WTC11 (cell line): ENCODE data around the gene KLK3.

Experiments
- ATF2 ChIP-seq: sonication (generic); formaldehyde crosslinking; IDR thresholded peaks from 2 replicates; pipeline ENCODE4 v1.8.1; 2022; ENCODE audit warnings: low read depth, missing genetic modification reagents, borderline replicate concordance
- CTCF ChIP-seq: fragments of 200-600 bp; IDR thresholded peaks from 2 replicates; pipeline ENCODE4 v1.8.0; 2022; ENCODE audit warnings: antibody characterized with exemption
- ETV6 ChIP-seq: sonication (generic); formaldehyde crosslinking; IDR thresholded peaks from 2 replicates; pipeline ENCODE4 v1.8.1; 2022; ENCODE audit warnings: mild to moderate bottlenecking, missing genetic modification reagents
- HMGA2 ChIP-seq: fragments of 250-450 bp; sonication (Bioruptor Pico); IDR thresholded peaks from 2 replicates; pipeline ENCODE4 v1.4.0; 2021; ENCODE audit warnings: mild to moderate bottlenecking, moderate library complexity
- IRF1 ChIP-seq: sonication (generic); formaldehyde crosslinking; IDR thresholded peaks from 2 replicates; pipeline ENCODE4 v1.8.0; 2023; ENCODE audit warnings: missing genetic modification reagents
- NFYB ChIP-seq: sonication (generic); formaldehyde crosslinking; conservative IDR thresholded peaks from 2 replicates; pipeline ENCODE4 v1.8.0; 2022; ENCODE audit warnings: low read depth, missing genetic modification reagents
- NR1H2 ChIP-seq: sonication (generic); formaldehyde crosslinking; IDR thresholded peaks from 2 replicates; pipeline ENCODE4 v1.9.0; 2021; ENCODE audit warnings: mild to moderate bottlenecking, moderate library complexity, missing genetic modification reagents
- NR3C1 ChIP-seq: sonication (generic); formaldehyde crosslinking; conservative IDR thresholded peaks from 2 replicates; pipeline ENCODE4 v1.8.1; 2023; ENCODE audit warnings: low read depth, mild to moderate bottlenecking, missing genetic modification reagents
- ZBTB21 ChIP-seq: sonication (generic); formaldehyde crosslinking; IDR thresholded peaks from 2 replicates; pipeline ENCODE4 v1.8.1; 2023; ENCODE audit warnings: mild to moderate bottlenecking, missing genetic modification reagents, borderline replicate concordance
- ZNF121 ChIP-seq: sonication (generic); formaldehyde crosslinking; IDR thresholded peaks from 2 replicates; pipeline ENCODE4 v1.8.0; 2023; ENCODE audit warnings: missing genetic modification reagents
- ZNF219 ChIP-seq: sonication (generic); formaldehyde crosslinking; IDR thresholded peaks from 2 replicates; pipeline ENCODE4 v1.8.0; 2023; ENCODE audit warnings: missing genetic modification reagents, mild to moderate bottlenecking, borderline replicate concordance
- TF ChIP-seq, protein P1 (sequence below): sonication (generic); formaldehyde crosslinking; IDR thresholded peaks from 2 replicates; pipeline ENCODE4 v1.8.1; 2023; ENCODE audit warnings: mild to moderate bottlenecking, missing genetic modification reagents, borderline replicate concordance

DNA sequence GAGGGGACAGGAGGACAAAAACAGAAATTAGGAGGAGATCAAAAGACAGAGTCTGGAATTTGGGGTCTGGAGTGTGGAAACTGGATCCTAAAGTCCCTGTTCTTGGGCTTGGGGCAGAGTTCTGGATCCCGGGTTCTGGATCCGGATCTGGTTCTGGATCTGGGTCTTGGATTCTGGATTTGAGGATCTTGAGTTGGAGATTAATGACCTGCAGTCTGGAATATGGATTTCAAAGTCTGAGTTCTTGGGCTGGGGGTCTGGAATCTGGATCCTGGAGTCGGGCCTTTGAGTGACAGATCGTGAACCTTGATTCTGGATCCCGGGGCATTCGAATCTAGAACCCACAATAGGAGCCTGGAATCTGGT is 20.9 kb upstream of the KLK3 start:
- TF ChIP-seq NR1H2 (CRISPR knock-in tag) = no peak
- TF ChIP-seq CTCF = no peak
- no peak for TF ChIP-seq ATF2 (CRISPR knock-in tag)
- TF ChIP-seq ZNF219 (CRISPR knock-in tag) = no peak
- TF ChIP-seq ZBTB21 (CRISPR knock-in tag) = no peak
- no peak for TF ChIP-seq ZNF121 (CRISPR knock-in tag)
- no peak for TF ChIP-seq ETV6 (CRISPR knock-in tag)
- TF ChIP-seq HMGA2 = no peak
- TF ChIP-seq NFYB = no peak
- TF ChIP-seq NR3C1 (CRISPR knock-in tag) = no peak
- TF ChIP-seq IRF1 (CRISPR knock-in tag) = no peak
- TF ChIP-seq, protein P1, sequence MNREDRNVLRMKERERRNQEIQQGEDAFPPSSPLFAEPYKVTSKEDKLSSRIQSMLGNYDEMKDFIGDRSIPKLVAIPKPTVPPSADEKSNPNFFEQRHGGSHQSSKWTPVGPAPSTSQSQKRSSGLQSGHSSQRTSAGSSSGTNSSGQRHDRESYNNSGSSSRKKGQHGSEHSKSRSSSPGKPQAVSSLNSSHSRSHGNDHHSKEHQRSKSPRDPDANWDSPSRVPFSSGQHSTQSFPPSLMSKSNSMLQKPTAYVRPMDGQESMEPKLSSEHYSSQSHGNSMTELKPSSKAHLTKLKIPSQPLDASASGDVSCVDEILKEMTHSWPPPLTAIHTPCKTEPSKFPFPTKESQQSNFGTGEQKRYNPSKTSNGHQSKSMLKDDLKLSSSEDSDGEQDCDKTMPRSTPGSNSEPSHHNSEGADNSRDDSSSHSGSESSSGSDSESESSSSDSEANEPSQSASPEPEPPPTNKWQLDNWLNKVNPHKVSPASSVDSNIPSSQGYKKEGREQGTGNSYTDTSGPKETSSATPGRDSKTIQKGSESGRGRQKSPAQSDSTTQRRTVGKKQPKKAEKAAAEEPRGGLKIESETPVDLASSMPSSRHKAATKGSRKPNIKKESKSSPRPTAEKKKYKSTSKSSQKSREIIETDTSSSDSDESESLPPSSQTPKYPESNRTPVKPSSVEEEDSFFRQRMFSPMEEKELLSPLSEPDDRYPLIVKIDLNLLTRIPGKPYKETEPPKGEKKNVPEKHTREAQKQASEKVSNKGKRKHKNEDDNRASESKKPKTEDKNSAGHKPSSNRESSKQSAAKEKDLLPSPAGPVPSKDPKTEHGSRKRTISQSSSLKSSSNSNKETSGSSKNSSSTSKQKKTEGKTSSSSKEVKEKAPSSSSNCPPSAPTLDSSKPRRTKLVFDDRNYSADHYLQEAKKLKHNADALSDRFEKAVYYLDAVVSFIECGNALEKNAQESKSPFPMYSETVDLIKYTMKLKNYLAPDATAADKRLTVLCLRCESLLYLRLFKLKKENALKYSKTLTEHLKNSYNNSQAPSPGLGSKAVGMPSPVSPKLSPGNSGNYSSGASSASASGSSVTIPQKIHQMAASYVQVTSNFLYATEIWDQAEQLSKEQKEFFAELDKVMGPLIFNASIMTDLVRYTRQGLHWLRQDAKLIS (CRISPR knock-in tag) = no peak
